GM08714 (cell line): ENCODE data around the gene AMOTL2.

Experiments used
- H3K4me3 ChIP-seq: fragments of 200-500 bp; sonication (Bioruptor generic); 2 replicates; pipeline ENCODE4 v1.5.1; 2014; ENCODE audit warnings: mild to moderate bottlenecking, low read length, inconsistent platforms
- ZNF274 ChIP-seq: IDR thresholded peaks from 2 replicates; pipeline ENCODE4 v1.6.1; 2012; ENCODE audit warnings: mild to moderate bottlenecking, low read depth, low read length

The AMOTL2 gene

GRCh38 chr3:134374105-134374790 is at the start of gene AMOTL2:
TSS of gene AMOTL2 (minus strand) at chr3:134374447. CDS start at chr3:134371433, 3,014 bp downstream.
- no peak for TF ChIP-seq ZNF274
- H3K4me3 ChIP-seq, result peak within 1 kb of the TSS; percentile 20; the same call in 1 of the 2 replicates

- no peak overlapping the region for H3K4me3 ChIP-seq
- no peak for TF ChIP-seq ZNF274
Observed at GRCh38 chr3:134423153-134423552, 48.9 kb upstream of the AMOTL2 start.

DNA sequence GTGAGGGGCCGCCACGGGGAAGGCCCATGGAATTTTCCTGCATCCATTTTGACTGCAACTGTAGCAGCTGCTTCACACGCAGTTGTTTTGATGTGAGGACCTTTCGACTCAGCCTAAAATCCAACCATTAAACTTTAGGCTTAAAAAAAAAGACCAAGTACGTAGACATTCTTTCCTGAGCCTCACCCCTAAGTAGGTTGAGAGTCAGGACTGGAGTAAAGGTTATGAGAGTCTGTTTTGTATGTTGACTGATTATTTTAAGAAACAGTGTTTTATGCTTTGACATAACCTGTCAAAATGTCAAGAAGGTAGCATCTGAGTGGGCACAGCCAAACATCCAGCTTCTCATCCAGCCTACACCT is 45.7 kb upstream of the AMOTL2 start:
- no peak overlapping the region for H3K4me3 ChIP-seq
- TF ChIP-seq ZNF274, result no peak

GRCh38 chr3:134419214-134419959 is 45.1 kb upstream of the AMOTL2 start:
- TF ChIP-seq ZNF274, result no peak
- no peak overlapping the region for H3K4me3 ChIP-seq

GRCh38 chr3:134409041-134409440 is 34.8 kb upstream of the AMOTL2 start:
- TF ChIP-seq ZNF274, result no peak
- H3K4me3 ChIP-seq, result no peak overlapping the region

GRCh38 chr3:134407239-134407625 is 33.0 kb upstream of the AMOTL2 start:
- no peak for TF ChIP-seq ZNF274
- no peak overlapping the region for H3K4me3 ChIP-seq

DNA sequence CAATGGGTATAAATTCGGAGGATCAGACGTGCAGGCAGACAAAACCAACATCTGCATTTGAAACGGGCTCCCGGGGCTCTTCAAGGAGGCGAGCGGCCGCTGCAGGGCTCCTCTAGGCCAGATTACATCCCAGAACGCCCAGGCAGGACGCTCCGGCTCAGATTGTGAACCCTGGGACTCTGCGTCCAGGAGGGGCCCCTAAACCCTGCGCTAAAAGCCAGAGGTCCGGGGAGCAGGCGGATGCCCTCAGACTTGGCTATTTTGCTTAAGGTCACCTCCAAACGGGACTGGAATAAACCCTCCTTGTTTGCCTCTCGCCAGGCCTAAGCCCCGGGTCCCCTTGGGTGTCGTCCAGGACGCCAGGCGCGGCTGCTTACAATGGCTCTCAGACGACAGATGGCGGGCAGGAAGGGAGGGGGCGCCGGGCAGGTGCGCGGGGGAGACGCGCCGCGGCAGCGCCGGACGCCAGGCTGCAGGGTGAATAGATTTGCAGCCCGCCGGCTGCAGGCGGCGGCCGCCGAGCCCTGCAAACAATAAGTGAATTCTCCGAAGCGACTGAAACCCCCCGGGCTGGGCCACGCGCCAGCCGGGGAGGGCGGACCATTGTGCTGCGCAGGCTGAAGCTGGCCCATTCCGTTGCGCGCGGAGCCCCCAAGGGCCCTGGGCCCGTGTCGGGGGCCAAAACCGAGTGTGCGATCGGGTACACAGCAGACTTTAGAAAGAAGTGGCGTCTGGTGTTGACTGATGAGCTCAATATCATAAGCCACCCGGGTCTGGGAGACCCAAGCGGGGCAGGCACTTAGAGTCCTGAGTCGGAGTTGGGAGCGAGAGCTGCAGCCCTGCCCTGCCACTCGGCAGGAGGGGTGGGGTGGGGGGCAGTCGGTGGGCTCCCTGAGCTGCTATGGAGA is 32.3 kb upstream of the AMOTL2 start:
- TF ChIP-seq ZNF274, result no peak
- H3K4me3 ChIP-seq, result no peak overlapping the region

- no peak for TF ChIP-seq ZNF274
- no peak overlapping the region for H3K4me3 ChIP-seq
Observed at GRCh38 chr3:134404366-134404885, 30.2 kb upstream of the AMOTL2 start.

DNA sequence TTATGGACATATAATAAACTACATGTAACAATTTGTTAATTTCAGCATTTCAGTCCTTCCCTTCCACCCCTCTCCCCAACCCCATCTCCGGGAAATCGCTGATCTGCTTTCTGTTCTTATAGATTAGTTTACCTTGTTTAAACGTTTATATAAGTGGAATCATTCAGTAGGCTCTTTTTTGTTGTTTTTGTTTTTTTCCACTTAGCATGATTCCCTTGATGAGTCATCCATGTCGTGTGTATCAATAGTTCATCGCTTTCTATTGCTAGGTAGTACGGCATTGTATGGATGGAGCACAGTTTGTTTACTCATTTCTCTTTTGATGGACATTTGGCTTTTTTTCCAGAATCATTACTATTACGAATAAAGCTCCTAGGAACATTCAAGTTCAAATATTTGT is 23.5 kb upstream of the AMOTL2 start:
- no peak overlapping the region for H3K4me3 ChIP-seq
- no peak for TF ChIP-seq ZNF274

- H3K4me3 ChIP-seq, result no peak overlapping the region
- no peak for TF ChIP-seq ZNF274
Observed at GRCh38 chr3:134395103-134395502, 20.9 kb upstream of the AMOTL2 start.

DNA sequence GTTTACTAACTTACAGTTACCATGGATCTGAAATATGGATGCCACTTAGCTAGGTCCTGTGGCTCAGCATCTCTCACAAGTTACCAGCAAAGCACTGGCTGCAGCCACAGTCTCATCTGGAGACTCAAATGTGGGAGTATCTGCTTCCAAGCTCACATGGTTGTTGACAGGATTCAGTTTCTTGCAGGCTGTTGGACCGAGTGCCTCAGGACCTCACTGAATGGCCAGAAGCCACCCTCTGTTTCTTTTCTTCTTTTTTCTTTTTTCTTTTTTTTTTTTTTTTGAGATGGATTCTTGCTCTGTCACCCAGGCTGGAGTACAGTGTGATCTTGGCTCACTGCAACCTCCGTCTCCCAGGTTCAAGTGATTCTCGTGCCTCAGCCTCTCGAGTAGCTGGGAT is 20.1 kb upstream of the AMOTL2 start:
- TF ChIP-seq ZNF274, result no peak
- no peak overlapping the region for H3K4me3 ChIP-seq

- H3K4me3 ChIP-seq, result no peak overlapping the region
- no peak for TF ChIP-seq ZNF274
Observed at GRCh38 chr3:134393074-134393473, 18.8 kb upstream of the AMOTL2 start.

DNA sequence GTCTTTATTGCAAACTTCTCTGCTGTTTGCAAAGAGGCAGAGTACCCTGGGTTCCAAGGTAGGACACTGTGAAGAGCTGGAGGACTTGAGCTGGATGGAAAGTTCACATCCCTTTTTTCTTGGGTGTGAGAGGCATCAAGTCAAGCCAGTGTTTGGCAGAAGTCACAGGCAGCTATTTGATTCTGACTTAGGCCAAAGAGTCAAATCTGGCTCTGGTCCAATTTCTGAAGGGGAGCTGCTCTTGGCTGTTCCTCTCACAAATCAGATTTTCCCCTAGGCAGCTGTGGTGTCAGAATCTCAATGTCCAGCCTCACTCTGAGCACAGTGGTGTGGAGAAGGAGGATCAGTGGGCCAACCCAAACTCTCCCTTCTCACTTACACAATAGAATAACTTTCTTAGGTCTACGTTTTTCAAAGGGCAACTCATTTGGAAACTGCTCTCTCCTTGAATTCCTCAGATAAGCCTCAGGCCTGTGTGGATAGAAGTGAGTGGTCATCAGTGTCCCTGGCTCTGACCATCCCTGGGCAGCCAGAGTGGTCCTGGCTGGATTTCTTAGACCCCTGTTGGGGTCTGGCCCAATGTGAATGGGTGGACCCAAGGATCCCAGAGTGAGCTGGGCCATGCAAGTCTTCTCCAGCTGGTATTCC is 18.2 kb upstream of the AMOTL2 start:
- H3K4me3 ChIP-seq, result no peak overlapping the region
- TF ChIP-seq ZNF274, result no peak

DNA sequence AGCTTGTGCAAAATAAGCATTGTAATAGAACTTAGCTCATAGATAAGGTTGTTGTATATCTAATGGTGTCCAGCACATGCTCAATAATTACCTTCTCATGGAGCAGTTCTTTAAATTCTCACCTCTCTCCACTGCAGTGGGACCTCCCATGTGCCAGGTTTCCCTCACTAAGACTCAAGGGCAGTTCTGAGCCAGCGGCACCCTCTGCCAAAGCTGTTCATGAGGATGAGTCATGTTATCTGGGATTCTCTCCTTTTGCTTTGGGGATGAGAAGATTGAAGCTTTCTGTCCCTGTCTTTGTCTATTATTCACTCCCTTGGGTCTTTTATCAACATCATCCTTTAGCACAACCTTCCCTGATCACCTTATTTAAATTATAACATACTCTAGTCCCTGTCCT is 15.6 kb upstream of the AMOTL2 start:
- no peak overlapping the region for H3K4me3 ChIP-seq
- TF ChIP-seq ZNF274, result no peak
